HS-27A (cell line): ENCODE results near the gene CEP104.

Source experiments
- DNase-seq: peaks from one replicate; pipeline ENCODE4 v3.0.0-alpha.2; 2012; ENCODE audit warnings: low read depth, missing footprints

CEP104 gene

GRCh38 chr1:3856923-3857790, at the start of gene CEP104, which contains the start of gene DFFB:
CEP104 (minus strand) TSS chr1:3857211; CDS start chr1:3852407, 4,804 bp downstream.
DFFB (plus strand) TSS chr1:3857476; CDS start chr1:3857604, 128 bp downstream.
- peak; percentile 81 for DNase-seq

DNA sequence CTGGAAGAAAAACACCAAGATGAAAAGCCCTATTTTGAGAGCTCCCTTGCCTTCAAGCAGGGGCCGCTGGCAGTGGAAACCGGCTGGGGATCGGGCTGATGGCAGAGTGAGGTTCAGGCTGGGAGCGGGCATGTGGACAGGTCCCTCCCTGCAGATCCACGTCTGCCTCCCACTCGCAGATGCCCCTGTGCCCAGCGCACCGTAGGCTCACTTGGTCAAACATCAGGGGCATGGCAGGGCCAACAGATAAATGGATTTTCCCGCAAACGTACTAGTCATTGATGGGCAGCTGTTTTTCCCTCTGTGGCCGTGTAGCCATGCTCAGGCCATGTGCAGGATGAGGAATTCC, 49.6 kb upstream of the CEP104 start:
- DNase-seq: no peak

DNA sequence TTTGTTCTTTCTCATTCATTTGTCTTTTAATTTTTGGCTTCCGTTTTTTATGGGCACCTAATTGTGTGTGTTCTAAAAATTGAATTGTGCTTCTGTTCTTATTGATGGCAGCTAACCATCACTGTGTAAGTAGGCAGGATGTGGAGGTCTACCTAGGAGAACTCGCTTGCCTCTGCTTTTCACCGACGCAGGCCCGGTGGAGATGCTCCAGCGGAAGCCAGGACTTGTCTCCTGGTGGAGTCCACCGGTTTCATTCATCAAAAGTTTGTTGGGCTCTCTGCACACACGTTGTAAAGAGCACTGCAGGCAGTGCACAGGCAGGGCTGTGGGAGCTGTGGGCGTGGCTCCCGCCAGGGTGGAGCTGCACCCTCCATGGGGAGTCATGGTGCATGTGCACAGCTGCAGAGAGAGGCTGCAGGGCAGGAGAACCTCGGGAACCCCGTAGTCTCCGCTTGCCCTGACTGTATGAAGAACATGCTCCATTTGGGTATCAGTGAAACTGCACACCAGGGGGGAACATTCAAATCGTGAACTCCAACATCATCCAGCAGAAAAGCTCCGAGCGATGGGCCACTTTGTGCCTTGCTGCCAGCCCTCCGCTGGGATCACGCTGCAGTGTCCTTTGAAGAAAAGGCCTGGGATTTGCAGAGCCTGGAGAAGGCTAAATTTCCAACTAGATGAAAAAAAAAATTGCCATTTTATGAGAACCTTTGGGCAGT, 49.1 kb upstream of the CEP104 start:
- DNase-seq: no peak

DNA sequence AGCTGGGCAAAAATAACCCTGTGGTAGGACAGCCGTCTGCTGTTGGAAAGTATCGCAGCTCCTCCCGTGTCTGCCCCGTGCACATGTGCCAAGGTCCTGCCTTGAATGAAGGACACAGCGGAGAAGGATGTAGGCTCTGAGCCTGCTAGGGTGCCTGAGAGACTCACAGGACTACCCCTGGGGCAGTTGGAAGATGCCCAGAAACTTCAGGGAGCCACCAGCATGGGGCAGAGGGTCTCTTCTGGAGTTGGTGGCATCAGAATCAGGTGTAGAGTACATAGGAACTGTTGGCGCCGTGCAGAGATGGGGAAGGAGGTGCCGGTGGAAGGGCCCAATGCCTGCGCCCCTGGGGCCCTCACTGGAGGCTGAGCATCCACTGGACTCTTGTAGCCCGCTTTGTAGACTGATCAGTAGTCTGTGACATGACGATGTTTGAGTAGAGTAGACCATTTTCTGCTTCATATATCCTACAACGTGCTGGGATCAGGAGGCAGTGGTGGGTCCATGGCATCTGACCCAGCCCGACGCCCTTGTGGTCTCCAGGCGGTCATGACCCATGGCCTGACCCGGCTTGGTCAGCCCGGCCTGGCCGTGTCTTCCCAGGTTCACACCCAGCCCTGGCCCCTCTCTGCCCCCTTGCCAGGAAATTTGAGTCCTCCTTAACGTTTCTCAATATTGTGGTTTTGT, 48.4 kb upstream of the CEP104 start:
- DNase-seq: no peak

- no peak for DNase-seq
Measured at GRCh38 chr1:3904843-3905185, 47.8 kb upstream of the CEP104 start.

- no peak for DNase-seq
Measured at GRCh38 chr1:3904006-3904842, 47.2 kb upstream of the CEP104 start.

DNA sequence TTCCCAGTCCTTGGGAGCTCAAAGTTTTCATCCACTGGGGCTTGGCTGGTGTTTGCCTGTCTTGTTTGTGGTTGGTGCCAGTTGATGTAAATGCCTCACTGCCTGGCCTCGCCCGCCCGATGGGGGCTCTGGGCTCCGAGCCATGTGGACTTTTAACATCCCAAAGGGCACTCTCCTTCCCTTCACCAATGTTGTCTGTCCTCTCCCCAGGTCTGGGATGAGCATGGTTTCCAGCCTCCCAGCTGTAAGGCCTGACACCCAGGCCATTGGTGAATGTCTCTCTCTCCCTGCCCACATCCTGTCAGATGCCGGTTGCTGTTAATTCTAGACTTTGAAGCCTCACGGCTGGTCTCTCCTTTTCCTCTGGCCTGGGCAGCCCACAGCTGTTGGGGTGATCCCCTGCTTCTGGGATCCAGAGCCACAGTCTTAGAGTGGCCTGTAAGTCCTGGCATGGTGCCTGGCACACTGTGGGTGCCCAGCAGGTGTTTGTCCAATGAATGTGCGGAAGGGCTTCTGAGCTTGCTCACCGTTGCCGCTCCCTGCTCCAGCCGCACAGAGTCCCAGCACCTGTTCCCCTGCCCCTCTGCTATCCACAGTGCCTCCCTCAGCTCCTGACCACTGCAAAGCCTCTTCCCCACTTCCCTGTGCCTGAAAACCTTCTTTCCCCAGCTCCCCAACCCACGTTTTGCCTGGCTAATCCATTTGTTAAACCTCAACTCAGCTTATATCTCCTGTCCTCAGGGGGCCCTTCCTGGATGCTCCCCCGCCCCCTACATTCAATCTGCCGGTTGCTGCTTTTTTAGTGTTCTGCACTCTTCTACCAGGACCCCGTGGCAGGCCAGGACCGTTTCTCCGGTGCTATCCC, 46.4 kb upstream of the CEP104 start:
- no peak for DNase-seq

DNA sequence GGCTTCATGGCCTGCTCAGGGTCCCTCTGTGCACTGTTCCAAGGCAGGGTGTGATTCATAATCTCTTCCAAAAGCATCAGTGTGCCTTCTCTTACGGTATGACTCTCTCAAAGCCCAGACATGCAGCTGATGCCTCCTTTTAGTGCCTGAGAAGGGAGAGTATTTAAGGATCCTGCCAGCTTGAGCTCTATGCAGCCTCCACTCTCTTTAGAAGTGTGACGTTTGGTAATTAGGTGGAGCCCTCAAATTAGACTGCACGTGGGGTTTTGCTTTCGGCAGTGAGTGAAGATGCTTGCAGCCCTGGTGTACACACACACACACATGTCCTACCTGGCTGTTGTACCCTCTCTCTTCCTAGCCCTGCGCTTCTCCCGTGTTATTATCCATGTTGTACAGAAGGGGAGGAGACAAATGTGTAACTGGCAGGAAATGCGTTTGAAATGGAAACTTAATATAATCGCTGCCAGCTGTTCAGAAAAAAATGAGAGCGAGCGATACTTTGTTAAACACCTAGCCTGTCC, 45.6 kb upstream of the CEP104 start:
- DNase-seq: no peak

DNA sequence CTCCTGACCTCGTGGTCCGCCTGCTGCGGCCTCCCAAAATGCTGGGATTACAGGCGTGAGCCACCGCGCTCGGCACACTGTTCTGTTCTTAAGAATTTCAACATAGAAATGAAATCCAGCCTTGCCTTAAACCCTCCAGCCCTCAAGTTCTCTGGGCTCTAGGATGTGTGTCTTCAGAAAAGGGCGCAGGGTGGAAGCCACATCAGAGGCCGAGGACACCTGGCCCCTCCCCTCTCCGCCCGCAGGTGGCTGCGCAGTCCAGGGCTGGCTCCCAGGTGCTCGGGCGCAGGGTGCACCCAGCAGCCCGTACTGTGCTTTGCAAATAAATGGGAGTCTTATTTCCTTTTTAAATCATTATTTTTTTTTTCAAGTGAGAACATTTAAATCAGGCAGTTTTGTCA, 45.1 kb upstream of the CEP104 start:
- DNase-seq: no peak

DNA sequence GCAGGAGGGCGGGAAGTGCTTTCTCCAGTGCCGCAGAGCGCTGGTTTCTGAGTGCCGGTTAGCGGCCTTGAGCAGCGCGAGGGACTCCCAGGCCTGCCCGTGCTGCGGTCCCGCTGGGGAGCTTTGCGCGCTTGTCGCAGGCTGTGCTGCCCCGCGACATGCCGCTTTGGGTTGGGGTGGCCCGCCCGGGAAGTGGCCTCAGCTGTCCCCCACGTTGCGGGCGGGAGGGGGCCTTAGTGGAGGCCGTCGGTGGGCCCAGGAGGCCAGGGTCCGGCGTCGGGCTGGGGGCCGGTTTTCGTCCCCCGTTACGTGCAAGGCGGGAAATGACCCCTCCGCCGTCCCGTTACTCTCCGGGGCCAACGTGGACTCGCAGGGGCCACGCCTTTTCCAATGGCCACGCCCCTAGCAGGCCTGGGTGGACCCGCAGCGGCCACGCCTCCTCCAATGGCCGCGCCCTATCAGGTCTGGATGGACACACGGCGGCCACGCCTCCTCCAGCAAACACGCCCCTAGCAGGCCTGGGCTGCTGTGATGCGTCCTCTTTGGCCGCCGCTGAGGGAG, 44.0 kb upstream of the CEP104 start:
- DNase-seq: peak; percentile 89

GRCh38 chr1:3900150-3900968, 43.3 kb upstream of the CEP104 start, which contains the start of gene C1orf174:
C1orf174 (minus strand) TSS chr1:3900272; CDS start chr1:3900186, 86 bp downstream.
- DNase-seq: peak; percentile 97

GRCh38 chr1:3899754-3900149, 42.7 kb upstream of the CEP104 start:
- peak; percentile 7 for DNase-seq

DNA sequence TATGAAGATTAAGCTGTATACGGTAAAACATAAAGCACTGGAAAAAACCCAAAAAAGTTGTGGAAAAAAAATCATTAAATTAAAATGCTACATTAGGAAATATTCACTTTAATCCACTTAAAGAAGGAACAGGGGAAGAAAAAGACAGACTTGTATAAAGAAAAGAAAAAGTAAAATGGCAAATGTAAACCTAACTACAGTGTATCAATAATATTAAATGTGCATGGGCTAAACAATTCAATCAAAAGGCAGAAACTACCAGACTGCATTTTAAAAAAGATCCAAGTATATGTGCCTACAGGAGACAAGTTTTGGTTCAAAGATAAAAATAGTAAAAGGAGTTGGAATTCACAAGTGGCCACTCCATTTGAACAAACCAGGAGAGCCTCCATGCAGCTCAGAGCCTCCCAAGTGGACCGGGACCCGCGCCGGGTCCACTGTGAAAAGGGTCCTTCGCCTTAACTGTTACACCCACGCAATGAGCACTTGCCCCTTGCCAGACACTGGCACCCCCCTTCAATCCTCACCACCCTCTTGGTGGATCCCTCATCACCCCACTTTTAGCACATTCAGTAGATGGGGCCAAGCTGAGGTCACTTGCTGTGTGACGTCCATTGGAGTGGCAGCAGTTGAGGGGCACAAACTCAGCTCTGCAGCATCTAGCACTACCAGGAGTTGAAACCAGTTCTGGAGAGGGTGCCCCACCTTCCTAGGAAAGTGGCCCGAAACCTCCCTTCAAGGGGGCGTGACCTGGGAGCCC, 42.2 kb upstream of the CEP104 start:
- no peak for DNase-seq

DNA sequence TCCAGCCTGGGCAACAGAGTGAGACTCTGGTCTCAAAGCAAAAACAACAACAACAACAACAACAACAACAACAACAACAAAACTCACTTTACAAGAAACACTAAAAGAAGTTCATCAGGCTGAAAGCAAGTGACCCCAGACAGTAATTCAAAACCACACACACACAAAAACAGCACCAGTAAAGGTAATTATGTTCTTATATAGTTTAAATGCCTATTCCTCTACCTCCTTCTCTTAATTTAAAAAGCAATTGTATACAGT, 41.4 kb upstream of the CEP104 start:
- no peak for DNase-seq

DNA sequence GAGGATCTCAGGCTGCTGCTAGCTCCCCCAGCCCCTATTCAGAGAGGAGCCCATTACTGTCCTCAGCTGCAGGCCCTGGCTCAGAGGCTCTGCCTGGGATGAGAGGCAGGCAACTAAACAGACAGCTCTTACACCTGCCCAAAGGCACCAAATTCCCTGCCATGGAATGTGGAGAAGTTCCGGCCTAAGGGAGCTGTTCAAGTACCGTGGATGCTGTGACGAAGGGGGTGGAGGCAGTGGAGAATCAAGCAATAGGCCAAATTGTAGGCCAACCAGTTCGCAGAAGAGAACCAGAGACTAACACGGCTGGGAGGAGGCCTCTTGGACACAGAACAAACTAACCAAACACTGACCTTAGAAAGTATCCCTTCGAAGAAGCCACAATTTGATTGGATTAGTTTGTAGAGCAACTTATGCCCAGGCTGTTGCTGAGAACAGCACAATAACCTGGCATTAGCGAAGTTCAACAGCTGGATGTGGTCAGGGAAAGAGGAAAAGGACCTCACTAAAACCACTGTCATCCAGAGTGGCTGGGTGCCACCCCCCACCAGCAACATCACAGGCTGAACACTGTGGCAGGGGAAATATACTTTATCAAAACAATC, 39.5 kb upstream of the CEP104 start:
- DNase-seq: no peak

- no peak for DNase-seq
Measured at GRCh38 chr1:3895951-3896325, 38.9 kb upstream of the CEP104 start.

DNA sequence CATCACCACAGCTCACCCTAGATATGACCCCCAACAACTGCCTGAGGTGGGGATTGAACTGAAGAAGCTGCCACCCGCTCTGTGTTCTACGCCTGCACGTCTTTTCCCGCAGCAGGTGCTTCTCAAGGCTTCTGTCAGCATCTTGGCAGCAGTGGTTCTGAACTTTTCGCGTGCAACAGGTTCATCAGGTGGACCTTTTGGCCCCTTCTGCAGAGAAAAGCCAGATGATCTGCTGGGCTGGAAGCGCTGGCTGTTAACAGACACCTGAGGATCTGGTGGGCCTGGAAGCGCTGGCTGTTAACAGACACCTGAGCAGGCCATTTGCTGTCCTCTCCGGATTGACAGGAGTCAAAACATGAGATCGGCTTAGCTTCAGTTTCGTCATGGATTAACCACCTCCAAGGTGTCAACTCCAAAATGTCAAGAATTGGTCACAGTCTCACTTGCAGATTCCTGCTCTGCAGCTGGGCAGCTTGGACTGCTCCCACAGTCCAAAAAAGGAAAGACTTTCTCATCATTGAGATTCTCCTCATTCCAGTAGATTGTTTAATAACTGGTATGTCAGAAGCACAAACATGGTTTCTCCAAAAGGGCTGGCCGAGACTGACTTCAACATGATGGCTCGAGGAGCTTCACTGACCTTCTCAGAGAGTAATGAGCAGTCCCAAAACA, 38.4 kb upstream of the CEP104 start:
- no peak for DNase-seq
